ENCODE data around the gene GPATCH11.
A peak's percentile ranks its signal among the peaks of the same experiment; 100 is the strongest.

Gene GPATCH11

DNA sequence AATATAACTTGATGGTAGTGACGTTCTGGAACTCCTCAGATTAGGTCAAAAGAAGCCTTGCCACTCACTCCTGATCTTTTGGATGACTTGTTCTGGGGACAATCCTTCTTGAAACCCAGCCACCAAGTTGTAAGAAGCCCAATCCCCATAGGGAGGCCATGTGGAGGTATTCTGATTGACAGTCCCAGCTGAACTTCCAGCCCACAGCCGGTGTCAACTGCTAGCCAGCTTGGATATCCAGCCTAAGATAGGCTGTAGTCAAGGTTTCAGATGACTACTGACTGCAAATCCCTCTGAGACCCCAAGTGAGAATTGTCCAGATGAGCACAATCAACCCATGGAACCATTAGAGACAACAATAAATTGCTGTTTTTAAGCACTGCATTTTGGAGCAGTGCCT, 41.1 kb downstream of the GPATCH11 start:
- no peak for DNase-seq (ENCODE audit: low read depth)
- TF ChIP-seq CTCF (conservative IDR thresholded peaks at IDR 0.05; ENCODE audit: low read length): no peak

GRCh38 chr2:37132914-37133313, 48.6 kb downstream of the GPATCH11 start:
- H3K4me3 ChIP-seq (ENCODE audit: low read length): no peak overlapping the region
- no peak for DNase-seq (ENCODE audit: low read depth)
- TF ChIP-seq CTCF (conservative IDR thresholded peaks at IDR 0.05; ENCODE audit: low read length): no peak

More for the DNA sequence above, 41.1 kb downstream of the GPATCH11 start:
- no peak overlapping the region for H3K4me3 ChIP-seq (ENCODE audit: low read length)

- no peak; the same call in 1 of the 2 replicates for TF ChIP-seq CTCF (conservative IDR thresholded peaks at IDR 0.05; ENCODE audit: low read length)
- H3K4me3 ChIP-seq (ENCODE audit: low read length): no peak overlapping the region
- DNase-seq (ENCODE audit: low read depth): no peak
Observed at GRCh38 chr2:37142546-37142945, 58.2 kb downstream of the GPATCH11 start.

- peak; percentile 54 for DNase-seq (ENCODE audit: low read depth)
- TF ChIP-seq CTCF (conservative IDR thresholded peaks at IDR 0.05; ENCODE audit: low read length): no peak
- no peak overlapping the region for H3K4me3 ChIP-seq (ENCODE audit: low read length)
Observed at GRCh38 chr2:37143974-37144373, 59.7 kb downstream of the GPATCH11 start.

DNA sequence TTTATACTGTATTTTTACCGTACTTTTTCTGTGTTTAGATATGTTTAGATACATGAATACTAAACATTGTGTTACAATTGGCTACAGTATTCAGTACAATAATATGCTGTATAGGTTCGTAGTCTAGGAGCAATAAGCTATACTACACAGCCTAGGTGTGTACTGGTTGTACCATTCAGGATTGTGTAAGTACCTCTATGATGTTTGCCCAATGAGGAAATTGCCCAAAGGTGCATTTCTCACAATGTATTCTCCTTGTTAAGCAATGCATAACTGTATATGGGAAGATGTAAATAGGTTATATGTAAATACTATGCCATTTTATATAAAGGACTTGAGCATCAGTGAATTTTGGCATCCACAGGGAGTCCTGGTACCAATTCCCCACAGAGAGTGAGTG, 61.7 kb downstream of the GPATCH11 start:
- no peak overlapping the region for H3K4me3 ChIP-seq (ENCODE audit: low read length)
- no peak for TF ChIP-seq CTCF (conservative IDR thresholded peaks at IDR 0.05; ENCODE audit: low read length)
- no peak for DNase-seq (ENCODE audit: low read depth)

GRCh38 chr2:37148325-37148724, 64.0 kb downstream of the GPATCH11 start:
- no peak for DNase-seq (ENCODE audit: low read depth)
- H3K4me3 ChIP-seq (ENCODE audit: low read length): no peak overlapping the region
- no peak for TF ChIP-seq CTCF (conservative IDR thresholded peaks at IDR 0.05; ENCODE audit: low read length)

Data from AG10803 (cell line).